ENCODE results near the gene RAB6B.
"Not testable (repeated sequence)": the region's sequence is repeated elsewhere in the genome, so short reads cannot be mapped to it uniquely, and the experiment has no call there.

The RAB6B gene

DNA sequence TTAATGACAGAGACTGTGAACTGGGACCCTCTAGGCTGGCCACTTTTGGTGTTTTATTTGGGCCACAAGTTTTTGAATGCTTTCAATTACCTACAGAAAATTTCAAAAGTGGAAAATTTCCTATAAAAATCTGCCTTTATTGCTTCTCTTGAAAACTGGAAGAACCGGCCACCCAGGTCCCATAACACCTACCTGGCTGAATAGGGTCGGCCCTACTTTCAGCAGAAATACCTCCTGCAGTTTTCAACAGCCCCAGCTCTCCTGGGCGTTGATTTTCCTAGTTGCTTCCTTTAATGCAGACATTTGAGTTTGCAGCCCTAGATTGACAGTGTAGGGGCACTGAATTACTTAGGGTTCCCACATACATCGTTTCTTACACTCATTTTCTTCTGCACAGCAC, 90.8 kb downstream of the RAB6B start:
- DNase-seq: no peak

- no peak for DNase-seq
Measured at GRCh38 chr3:133803469-133803868, 92.2 kb downstream of the RAB6B start.

DNA sequence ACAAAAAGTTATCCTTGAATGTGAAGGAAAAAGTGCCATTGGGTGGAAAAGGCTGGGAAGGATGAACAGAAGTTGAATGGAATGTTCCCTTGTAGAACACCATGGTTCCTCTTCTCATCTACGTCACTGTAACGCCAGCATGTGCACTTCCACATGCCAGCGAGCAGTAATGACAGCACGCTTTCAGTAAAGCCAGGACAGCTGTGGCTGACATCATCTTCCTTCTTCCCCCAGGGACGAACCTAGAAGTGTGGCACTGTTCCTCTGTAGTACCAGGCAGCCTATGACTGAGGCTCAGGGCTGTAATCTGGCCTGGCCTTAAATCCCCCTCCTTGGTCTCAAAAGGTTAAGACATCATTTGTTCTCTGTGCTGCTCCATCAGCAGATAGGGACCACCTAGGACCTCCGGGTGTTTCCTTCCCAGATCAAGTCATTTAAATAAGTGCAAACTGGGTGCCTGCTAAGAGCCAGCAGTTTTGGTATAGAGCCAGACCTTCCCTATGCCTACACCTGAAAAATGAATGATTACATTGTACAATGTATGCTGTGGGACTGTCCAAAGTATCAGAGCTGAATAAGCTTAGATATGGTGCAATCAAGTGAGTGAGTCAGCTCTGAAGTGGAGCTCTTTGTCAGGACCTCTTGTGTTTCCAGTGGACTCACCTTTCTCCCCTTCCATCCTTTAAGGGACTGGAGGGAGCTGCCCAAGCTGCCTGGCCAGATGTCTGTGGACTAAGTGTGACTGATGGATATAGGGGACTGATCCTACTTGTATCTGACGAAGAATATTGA, 95.7 kb downstream of the RAB6B start:
- no peak for DNase-seq

DNA sequence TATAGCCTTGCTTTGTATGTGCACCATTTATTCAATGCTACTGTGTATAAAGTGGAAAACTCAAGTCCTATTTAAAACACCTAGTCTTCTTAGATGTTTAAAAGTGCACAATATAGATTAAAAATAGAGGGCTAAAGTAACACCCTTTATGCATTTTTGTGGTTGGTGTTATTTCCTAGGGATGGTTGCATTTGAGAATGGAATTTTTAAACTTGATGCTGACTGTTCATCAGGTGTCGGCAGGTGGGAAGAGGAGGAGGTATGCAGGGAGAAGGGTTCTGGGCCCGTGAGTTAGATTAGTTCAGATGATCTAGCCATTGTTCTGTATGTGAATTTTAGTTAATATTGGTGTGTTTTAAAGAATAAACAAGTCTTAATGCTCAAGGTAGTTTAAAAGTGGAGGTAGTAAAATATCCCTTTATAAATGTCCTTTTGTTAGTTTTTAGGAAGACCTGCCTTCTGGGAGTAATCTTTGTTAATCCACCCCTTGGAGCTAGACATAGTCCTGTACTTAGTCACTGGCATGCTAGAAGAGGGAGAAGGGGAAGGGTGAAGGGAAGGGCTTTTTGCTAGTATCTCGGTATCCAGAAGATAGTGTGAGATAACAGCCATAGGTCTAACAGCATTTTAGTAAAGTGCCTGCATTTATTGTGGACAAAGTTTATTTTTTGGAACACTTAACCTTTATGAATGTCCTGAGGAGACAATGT, 98.1 kb downstream of the RAB6B start:
- DNase-seq: no peak

- DNase-seq: peak; percentile 27
Measured at GRCh38 chr3:133792171-133792763, 103.4 kb downstream of the RAB6B start.

GRCh38 chr3:133788024-133788423, 107.7 kb downstream of the RAB6B start:
- DNase-seq: no peak

DNA sequence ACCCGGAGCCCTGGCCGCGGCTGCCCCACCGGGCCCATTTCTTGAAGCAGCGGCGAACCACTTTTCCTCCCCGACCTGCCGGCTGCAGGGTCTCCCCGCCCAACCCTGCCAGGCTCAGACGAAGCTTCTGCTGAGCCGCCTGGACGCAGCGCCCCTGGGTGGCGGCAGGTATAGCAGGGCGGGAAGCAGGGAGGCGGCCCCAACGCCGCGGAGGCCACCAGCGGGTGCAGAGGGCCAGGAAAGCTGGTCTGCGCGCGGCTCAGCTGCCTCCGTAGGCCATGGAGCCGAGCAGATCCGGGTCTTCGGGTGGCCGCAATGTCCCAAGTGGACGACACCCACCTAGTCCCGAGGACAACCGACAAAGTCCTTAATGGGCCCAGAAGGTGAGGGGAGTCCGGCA, 111.9 kb downstream of the RAB6B start:
- no peak for DNase-seq

DNA sequence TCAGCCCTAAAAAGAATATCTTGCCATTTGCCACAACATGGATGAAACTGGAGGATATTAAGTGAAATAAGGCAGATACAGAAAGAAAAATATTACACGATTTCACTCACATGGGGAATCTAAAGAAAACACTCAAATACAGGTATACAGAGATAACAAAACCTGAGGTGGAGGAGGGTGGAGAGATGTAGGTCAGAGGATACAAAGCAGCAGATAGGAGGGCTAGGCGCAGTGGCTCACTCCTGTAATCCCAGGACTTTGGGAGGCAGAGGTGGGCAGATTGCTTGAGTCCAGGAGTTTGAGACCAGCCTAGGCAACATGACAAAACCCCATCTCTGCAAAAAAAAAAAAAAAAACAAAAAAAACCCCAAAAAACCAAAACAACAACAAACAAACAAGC, 113.2 kb downstream of the RAB6B start:
- no peak for DNase-seq

DNA sequence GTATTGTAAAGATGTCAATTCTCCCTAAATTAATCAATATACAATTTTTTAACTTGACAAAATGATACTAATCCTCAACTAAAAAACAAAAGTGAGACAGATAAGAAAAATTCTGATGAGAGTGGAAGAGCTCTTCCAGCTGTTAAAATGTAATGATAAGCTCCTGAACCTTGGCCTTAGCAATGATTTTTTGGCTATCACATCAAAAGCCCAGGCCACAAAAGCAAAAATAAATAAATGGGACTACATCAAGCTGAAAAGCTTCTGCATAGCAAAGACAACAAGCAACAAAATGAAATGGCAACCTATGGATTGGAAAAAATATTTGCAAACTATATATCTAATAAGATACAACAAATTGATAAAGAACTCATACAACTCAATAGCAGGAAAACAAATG, 114.1 kb downstream of the RAB6B start:
- DNase-seq: no peak

GRCh38 chr3:133780756-133781155, 114.9 kb downstream of the RAB6B start:
- not testable (repeated sequence) for DNase-seq

GRCh38 chr3:133779626-133780203, 116.0 kb downstream of the RAB6B start:
- DNase-seq: no peak

GRCh38 chr3:133777807-133778568, 117.7 kb downstream of the RAB6B start:
- no peak for DNase-seq

DNA sequence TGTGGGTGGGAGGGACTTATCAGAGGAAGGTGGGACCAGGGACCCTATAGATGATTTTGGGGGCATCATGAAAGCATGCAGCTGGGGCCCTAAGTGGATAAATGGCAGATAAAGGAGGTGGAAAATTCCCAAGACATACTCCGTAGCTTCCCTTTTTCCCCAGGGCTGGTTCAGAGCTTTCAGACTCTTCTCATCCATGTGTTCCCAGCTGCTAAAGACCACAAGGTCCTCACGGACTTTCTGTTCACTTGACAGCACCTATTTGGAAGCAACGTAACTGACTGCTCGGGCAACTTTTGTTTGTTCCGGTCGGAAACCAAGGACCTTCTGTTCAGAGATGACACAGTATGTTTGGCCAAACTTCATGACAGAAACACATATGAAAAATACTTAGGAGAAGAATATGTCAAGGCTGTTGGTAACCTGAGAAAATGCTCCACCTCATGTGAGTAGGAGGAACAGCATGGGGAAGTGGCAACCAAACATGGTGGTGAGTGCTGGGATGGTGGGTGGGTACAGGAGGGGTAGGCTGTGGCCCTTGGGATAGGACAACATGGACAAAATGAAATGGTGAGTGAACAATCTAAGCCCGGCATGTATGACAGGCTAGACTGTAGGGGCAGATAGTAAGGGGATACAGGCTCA, 118.8 kb downstream of the RAB6B start:
- DNase-seq: no peak

DNA sequence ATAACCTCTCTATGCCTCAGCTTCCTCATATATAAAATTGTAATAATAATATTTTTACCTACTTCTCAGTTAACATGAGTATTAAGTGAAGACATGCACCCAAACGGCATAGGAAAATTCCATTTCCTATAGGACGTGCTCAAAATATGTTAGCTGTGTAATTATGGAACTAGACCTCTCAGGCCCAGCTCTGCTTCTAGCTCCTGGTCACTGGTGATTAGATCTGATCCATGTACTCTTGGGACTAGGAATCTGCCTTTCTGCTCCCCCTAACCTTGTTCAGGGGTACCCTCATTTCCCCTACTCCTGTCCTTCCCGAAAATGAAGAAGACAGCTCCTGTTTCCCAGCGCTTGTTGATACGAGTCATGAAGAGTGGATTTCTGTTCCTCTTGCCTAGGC, 119.8 kb downstream of the RAB6B start:
- DNase-seq: no peak

DNA sequence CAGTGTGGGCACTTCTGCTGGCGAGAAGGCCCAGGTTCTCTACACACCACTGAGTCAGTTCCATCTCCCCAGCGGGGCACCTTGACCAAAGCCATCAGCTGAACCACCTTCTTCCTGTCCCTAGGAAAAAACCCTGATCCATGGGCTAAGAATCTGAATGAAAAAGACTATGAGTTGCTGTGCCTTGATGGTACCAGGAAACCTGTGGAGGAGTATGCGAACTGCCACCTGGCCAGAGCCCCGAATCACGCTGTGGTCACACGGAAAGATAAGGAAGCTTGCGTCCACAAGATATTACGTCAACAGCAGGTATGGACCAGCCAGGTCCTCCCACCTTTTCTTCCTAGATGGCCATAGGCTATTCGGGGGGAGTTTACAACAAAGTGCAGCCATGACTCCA, 120.4 kb downstream of the RAB6B start:
- no peak for DNase-seq
